Measurements from ENCODE around the gene GLMN. TPM values are rescaled to one million over a fixed set of nuclear protein-coding genes. Genes with fewer than 3 reads are reported as not detected.

The GLMN gene, protein sequence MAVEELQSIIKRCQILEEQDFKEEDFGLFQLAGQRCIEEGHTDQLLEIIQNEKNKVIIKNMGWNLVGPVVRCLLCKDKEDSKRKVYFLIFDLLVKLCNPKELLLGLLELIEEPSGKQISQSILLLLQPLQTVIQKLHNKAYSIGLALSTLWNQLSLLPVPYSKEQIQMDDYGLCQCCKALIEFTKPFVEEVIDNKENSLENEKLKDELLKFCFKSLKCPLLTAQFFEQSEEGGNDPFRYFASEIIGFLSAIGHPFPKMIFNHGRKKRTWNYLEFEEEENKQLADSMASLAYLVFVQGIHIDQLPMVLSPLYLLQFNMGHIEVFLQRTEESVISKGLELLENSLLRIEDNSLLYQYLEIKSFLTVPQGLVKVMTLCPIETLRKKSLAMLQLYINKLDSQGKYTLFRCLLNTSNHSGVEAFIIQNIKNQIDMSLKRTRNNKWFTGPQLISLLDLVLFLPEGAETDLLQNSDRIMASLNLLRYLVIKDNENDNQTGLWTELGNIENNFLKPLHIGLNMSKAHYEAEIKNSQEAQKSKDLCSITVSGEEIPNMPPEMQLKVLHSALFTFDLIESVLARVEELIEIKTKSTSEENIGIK
- total RNA-seq: 17.9 TPM
- 33.2 TPM for polyA plus RNA-seq
- long read RNA-seq, donor 1, partial matches to known transcripts: 0 of 1 reads
- long read RNA-seq, donor 1, other reads (novel, unspliced or antisense): 0 of 1 reads
- long read RNA-seq, donor 2, transcript GLMN-201 (19 exons, 1,995 nt): major isoform, 5 of 40 reads
- long read RNA-seq, donor 2, partial matches to known transcripts: 27 of 40 reads
- long read RNA-seq, donor 2, other reads (novel, unspliced or antisense): 7 of 40 reads
- long read RNA-seq, donor 3, partial matches to known transcripts: 0 of 4 reads
- long read RNA-seq, donor 3, other reads (novel, unspliced or antisense): 0 of 4 reads
- long read RNA-seq, donor 4, partial matches to known transcripts: 0 of 3 reads
- long read RNA-seq, donor 4, other reads (novel, unspliced or antisense): 0 of 3 reads
- long read RNA-seq, donor 5, partial matches to known transcripts: 0 of 4 reads
- long read RNA-seq, donor 5, other reads (novel, unspliced or antisense): 0 of 4 reads
- long read RNA-seq, donor 6, partial matches to known transcripts: 0 of 4 reads
- long read RNA-seq, donor 6, other reads (novel, unspliced or antisense): 0 of 4 reads
- long read RNA-seq, donor 7, partial matches to known transcripts: 0 of 6 reads
- long read RNA-seq, donor 7, other reads (novel, unspliced or antisense): 0 of 6 reads
- long read RNA-seq, donor 8, partial matches to known transcripts: 0 of 1 reads
- long read RNA-seq, donor 8, other reads (novel, unspliced or antisense): 0 of 1 reads
- long read RNA-seq, donor 9, partial matches to known transcripts: 0 of 4 reads
- long read RNA-seq, donor 9, other reads (novel, unspliced or antisense): 0 of 4 reads
- long read RNA-seq, donor 10, partial matches to known transcripts: 0 of 4 reads
- long read RNA-seq, donor 10, other reads (novel, unspliced or antisense): 0 of 4 reads

- DNase-seq (ENCODE audit: low read depth in 6 of 9, low spot score in 9 of 9): peak in 8 of 9 donors; percentile 57 to 90 (median 78)
- no peaks in the 10 kb centered on the region for H3K27me3 ChIP-seq (ENCODE audit: control insufficient read depth in 2 of 2, insufficient read depth in 1 of 2, low read length in 1 of 2)
- no peaks in the 10 kb centered on the region for H3K9me3 ChIP-seq (ENCODE audit: control insufficient read depth in 2 of 2, insufficient read depth in 1 of 2, low read length in 1 of 2)
- peaks cover 5 to 6% of the 10 kb centered on the region in 2 donors for H3K4me1 ChIP-seq (ENCODE audit: control insufficient read depth in 2 of 2, insufficient read depth in 2 of 2, low read length in 2 of 2)
- under 1% methylated on average over 76 of the region's 76 CpGs for WGBS
- peak within 1 kb of the TSS; percentile 83 to 95 for H3K27ac ChIP-seq (ENCODE audit: low read depth in 1 of 2, low read length in 1 of 2)
- H3K36me3 ChIP-seq (ENCODE audit: control insufficient read depth in 2 of 2, insufficient read depth in 2 of 2, low read length in 1 of 2): peaks cover 3 to 23% of the 10 kb centered on the region in 2 donors
- peak within 1 kb of the TSS; percentile 83 to 89 for H3K4me3 ChIP-seq (ENCODE audit: low read length in 2 of 2)
These were observed at the start of gene GLMN, which contains the start of gene RPAP2 for GRCh38 chr1:92298573-92299476. TSS of gene GLMN (minus strand) at chr1:92298987. CDS start at chr1:92297999, 988 bp downstream. TSS of gene RPAP2 (plus strand) at chr1:92299059. CDS start at chr1:92299074, 15 bp downstream.

DNA sequence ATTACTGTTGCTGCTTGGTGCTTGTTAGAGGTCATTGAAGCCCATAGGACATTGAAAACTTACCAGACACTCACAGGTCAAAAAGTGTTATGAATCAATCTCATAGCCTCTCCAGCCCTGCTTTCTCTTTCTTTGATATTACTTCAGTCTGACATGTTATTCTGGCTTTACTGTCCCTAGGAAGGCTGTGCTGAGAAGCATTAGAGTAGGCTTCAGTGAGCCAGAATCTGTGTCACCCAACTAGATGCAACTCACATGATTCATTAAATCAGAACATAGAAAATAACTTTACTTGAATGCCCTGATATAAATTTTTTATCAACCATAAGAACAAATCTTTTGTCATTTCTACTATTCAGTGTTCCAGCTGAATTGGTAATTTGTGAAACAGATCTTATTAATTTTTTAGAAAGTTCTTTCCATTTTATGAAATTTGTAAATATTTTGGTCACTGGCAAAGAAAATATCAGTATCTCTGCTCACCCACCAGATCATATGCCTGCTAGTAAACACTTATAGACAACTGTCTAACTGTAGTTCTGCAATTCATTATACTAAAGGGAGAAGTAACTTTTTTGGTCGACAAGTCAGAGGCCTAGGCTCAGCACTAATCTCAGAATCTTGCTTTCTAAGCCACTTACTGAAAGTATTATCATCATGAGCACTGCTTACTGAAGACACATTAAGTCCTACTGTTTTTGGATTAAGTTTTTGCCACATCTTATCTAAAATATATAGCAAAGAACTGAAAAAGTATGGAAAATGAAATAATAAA, 48.3 kb upstream of the GLMN start:
- DNase-seq (ENCODE audit: low read depth in 6 of 9, low spot score in 9 of 9): no peak
- Histone ChIP-seq H3K4me1 (ENCODE audit: control insufficient read depth in 2 of 2, insufficient read depth in 2 of 2, low read length in 2 of 2) (no peaks in the 10 kb centered on the region), H3K27ac (ENCODE audit: low read depth in 1 of 2, low read length in 1 of 2) (no peak overlapping the region), H3K27me3 (ENCODE audit: control insufficient read depth in 2 of 2, insufficient read depth in 1 of 2, low read length in 1 of 2) (no peaks in the 10 kb centered on the region), H3K36me3 (ENCODE audit: control insufficient read depth in 2 of 2, insufficient read depth in 2 of 2, low read length in 1 of 2) (peaks cover 1 to 9% of the 10 kb centered on the region in 2 donors), H3K4me3 (ENCODE audit: low read length in 2 of 2) (no peak overlapping the region), H3K9me3 (ENCODE audit: control insufficient read depth in 2 of 2, insufficient read depth in 1 of 2, low read length in 1 of 2) (peaks cover 0 to 1% of the 10 kb centered on the region in 2 donors)
- WGBS: 52% methylated on average over 1 of the region's 1 CpG

DNA sequence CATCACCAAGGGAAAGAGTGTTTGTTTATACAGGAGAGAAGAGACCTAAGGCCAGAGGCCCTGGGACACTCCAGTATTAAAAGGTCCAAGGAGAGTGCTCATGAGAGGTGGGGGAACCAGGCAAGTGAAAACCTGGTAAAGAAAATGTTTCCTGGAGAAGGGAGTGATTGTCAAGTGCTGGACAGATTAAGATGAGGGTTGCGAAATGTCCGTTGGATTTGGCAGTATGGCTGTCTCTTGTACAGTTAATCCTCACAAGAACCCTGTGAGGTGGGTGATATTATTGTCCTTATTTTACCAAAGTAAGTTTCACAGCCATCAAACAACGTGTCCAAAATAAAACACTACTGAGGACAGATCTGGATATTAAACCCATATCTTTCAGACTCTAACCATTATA, 44.3 kb upstream of the GLMN start:
- 99% methylated on average over 3 of the region's 3 CpGs for WGBS
- Histone ChIP-seq H3K4me3 (ENCODE audit: low read length in 2 of 2) (no peak overlapping the region), H3K9me3 (ENCODE audit: control insufficient read depth in 2 of 2, insufficient read depth in 1 of 2, low read length in 1 of 2) (no peaks in the 10 kb centered on the region), H3K4me1 (ENCODE audit: control insufficient read depth in 2 of 2, insufficient read depth in 2 of 2, low read length in 2 of 2) (no peaks in the 10 kb centered on the region), H3K27me3 (ENCODE audit: control insufficient read depth in 2 of 2, insufficient read depth in 1 of 2, low read length in 1 of 2) (no peaks in the 10 kb centered on the region), H3K27ac (ENCODE audit: low read depth in 1 of 2, low read length in 1 of 2) (no peak overlapping the region), H3K36me3 (ENCODE audit: control insufficient read depth in 2 of 2, insufficient read depth in 2 of 2, low read length in 1 of 2) (peaks cover 2 to 11% of the 10 kb centered on the region in 2 donors)
- DNase-seq (ENCODE audit: low read depth in 6 of 9, low spot score in 9 of 9): no peak

GRCh38 chr1:92342401-92342800, 43.6 kb upstream of the GLMN start:
- Histone ChIP-seq H3K27ac (ENCODE audit: low read depth in 1 of 2, low read length in 1 of 2) (no peak overlapping the region), H3K36me3 (ENCODE audit: control insufficient read depth in 2 of 2, insufficient read depth in 2 of 2, low read length in 1 of 2) (peaks cover 3 to 11% of the 10 kb centered on the region in 2 donors)
- 97% methylated on average over 1 of the region's 1 CpG for WGBS

DNA sequence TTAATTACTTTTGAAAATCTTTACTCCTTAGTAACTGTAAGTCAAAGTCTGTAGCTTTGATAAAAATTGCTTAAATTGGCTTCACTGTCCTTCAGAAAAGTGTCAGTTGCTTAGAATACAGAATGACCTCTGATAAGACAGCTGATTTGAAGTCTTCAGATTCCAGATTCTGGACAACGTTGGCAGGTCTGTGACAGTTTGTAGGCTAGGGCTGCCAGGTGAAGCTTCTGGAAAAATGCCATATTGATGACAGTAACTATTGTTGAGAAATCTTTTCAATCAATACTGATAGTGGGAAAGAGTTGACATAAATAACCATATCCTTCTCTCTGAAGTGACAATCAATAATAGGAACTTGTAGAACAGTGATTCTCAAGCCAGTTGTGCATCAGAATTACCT, 41.4 kb upstream of the GLMN start:
- DNase-seq (ENCODE audit: low read depth in 6 of 9, low spot score in 9 of 9): no peak
- WGBS: 94% methylated on average over 1 of the region's 1 CpG
- Histone ChIP-seq H3K36me3 (ENCODE audit: control insufficient read depth in 2 of 2, insufficient read depth in 2 of 2, low read length in 1 of 2) (peaks cover 8 to 11% of the 10 kb centered on the region in 2 donors), H3K27ac (ENCODE audit: low read depth in 1 of 2, low read length in 1 of 2) (no peak overlapping the region), H3K27me3 (ENCODE audit: control insufficient read depth in 2 of 2, insufficient read depth in 1 of 2, low read length in 1 of 2) (no peaks in the 10 kb centered on the region), H3K9me3 (ENCODE audit: control insufficient read depth in 2 of 2, insufficient read depth in 1 of 2, low read length in 1 of 2) (no peaks in the 10 kb centered on the region), H3K4me1 (ENCODE audit: control insufficient read depth in 2 of 2, insufficient read depth in 2 of 2, low read length in 2 of 2) (no peaks in the 10 kb centered on the region), H3K4me3 (ENCODE audit: low read length in 2 of 2) (no peak overlapping the region)

More at GRCh38 chr1:92342401-92342800, 43.6 kb upstream of the GLMN start:
- no peaks in the 10 kb centered on the region for H3K4me1 ChIP-seq (ENCODE audit: control insufficient read depth in 2 of 2, insufficient read depth in 2 of 2, low read length in 2 of 2)
- no peaks in the 10 kb centered on the region for H3K9me3 ChIP-seq (ENCODE audit: control insufficient read depth in 2 of 2, insufficient read depth in 1 of 2, low read length in 1 of 2)
- no peak overlapping the region for H3K4me3 ChIP-seq (ENCODE audit: low read length in 2 of 2)
- no peak for DNase-seq (ENCODE audit: low read depth in 6 of 9, low spot score in 9 of 9)
- no peaks in the 10 kb centered on the region for H3K27me3 ChIP-seq (ENCODE audit: control insufficient read depth in 2 of 2, insufficient read depth in 1 of 2, low read length in 1 of 2)

GRCh38 chr1:92333668-92334067, 34.9 kb upstream of the GLMN start:
- Histone ChIP-seq H3K27me3 (ENCODE audit: control insufficient read depth in 2 of 2, insufficient read depth in 1 of 2, low read length in 1 of 2) (no peaks in the 10 kb centered on the region), H3K36me3 (ENCODE audit: control insufficient read depth in 2 of 2, insufficient read depth in 2 of 2, low read length in 1 of 2) (peaks cover 9 to 13% of the 10 kb centered on the region in 2 donors), H3K9me3 (ENCODE audit: control insufficient read depth in 2 of 2, insufficient read depth in 1 of 2, low read length in 1 of 2) (peaks cover 0 to 7% of the 10 kb centered on the region in 2 donors), H3K27ac (ENCODE audit: low read depth in 1 of 2, low read length in 1 of 2) (no peak overlapping the region), H3K4me1 (ENCODE audit: control insufficient read depth in 2 of 2, insufficient read depth in 2 of 2, low read length in 2 of 2) (no peaks in the 10 kb centered on the region), H3K4me3 (ENCODE audit: low read length in 2 of 2) (no peak overlapping the region)
- WGBS: 92% methylated on average over 3 of the region's 3 CpGs
- no peak for DNase-seq (ENCODE audit: low read depth in 6 of 9, low spot score in 9 of 9)

DNA sequence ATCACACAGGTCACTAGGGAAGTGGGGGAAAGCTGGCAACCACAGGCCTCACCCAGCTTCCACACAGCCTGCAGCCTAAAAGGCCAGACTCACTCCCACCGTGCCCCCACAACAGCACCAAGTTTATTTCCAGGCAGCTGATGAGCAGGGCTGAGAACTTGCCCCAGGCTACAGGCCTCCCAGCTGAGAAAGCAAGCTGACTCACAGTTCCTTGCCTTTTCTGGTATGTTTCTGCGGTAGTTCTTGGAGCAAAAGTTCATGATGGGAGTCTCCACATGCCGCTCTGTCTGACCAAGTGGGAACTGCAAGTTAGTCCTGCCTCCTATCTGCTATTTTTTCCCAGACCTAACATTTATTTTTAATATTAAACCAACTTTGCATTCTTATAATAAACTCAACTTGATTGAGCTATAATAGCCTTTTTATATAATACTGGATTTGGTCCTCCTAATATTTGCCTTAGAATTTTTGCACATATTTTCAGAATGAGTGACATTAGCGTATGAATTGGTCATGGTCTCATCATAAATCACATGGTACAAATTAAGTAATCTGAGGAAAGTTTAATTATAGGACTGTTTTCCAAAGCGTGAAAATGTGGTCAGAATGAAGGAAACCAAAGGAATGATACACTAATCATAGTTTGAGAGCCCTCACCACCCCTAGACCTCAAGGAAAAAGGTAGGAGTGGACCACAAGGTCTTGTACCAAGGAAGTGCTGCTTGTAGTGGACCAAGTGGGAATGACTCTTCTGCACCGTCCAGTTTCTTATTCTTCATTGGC, 30.8 kb upstream of the GLMN start:
- H3K36me3 ChIP-seq (ENCODE audit: control insufficient read depth in 2 of 2, insufficient read depth in 2 of 2, low read length in 1 of 2): peaks cover 15 to 18% of the 10 kb centered on the region in 2 donors
- no peak for DNase-seq (ENCODE audit: low read depth in 6 of 9, low spot score in 9 of 9)
- H3K9me3 ChIP-seq (ENCODE audit: control insufficient read depth in 2 of 2, insufficient read depth in 1 of 2, low read length in 1 of 2): peaks cover 3 to 17% of the 10 kb centered on the region in 2 donors
- no peak overlapping the region for H3K27ac ChIP-seq (ENCODE audit: low read depth in 1 of 2, low read length in 1 of 2)
- no peaks in the 10 kb centered on the region for H3K4me1 ChIP-seq (ENCODE audit: control insufficient read depth in 2 of 2, insufficient read depth in 2 of 2, low read length in 2 of 2)
- 99% methylated on average over 6 of the region's 6 CpGs for WGBS
- H3K27me3 ChIP-seq (ENCODE audit: control insufficient read depth in 2 of 2, insufficient read depth in 1 of 2, low read length in 1 of 2): no peaks in the 10 kb centered on the region
- H3K4me3 ChIP-seq (ENCODE audit: low read length in 2 of 2): no peak overlapping the region
